ENCODE results near the gene TNS3. TPM values are rescaled to one million over a fixed set of nuclear protein-coding genes. Genes with fewer than 3 reads are reported as not detected.

Gene TNS3
- total and polyA plus RNA-seq, 2 of the 13 experiments (the other 11 are each of a cell fraction or from before 2014, with no cell fraction given) = 52.9 to 55.7 TPM

DNA sequence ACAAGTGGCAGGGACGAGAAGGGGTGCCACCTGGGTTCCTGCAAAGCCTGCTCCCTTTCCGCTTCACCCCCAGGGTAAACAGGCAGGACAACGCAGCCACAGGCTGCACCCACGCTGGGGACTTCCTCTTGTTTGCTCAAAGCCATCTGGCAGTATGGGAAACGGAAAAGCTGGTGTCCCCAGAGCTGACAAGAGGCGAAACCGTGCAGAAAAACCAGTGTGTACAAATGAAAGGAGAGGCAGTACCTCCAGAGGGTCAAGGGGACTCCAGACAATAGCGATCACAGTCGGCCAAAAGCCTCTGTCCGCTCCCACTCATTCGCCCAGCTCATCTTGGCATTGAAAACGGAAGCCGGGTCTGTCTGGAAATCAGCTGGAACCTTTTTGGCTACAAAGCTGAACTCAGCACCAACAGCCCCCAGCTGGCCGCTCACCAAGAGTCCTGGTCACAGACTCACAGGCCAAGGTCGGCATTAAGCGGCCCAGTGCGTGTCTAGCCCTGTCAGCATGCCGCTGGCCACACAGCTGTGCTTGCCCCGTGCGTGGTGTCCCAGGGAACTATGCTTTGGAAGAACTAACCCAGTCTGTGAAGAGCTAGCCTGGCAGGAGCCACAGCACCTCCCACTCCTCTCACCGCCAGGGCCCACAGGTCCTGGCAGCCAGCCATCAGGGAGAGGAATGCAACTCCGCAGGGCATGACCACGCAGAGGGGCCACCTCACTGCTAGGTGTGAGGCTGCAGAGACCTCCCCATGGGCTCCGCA lies 10.4 kb downstream of the TNS3 start:
- peak overlapping the region; percentile 80 for H3K27ac ChIP-seq (ENCODE audit: extremely low read length, insufficient read depth, low read length)
- H3K9ac ChIP-seq (ENCODE audit: insufficient read depth, low read depth, low read length) = peak overlapping the region; percentile 55
- peaks cover 86% of the 10 kb centered on the region for H3K79me2 ChIP-seq (ENCODE audit: insufficient read depth, low read length)
- H4K20me1 ChIP-seq (ENCODE audit: insufficient read depth, low read length) = peaks cover 16% of the 10 kb centered on the region
- in situ Hi-C loops (cut with HindIII; ENCODE audit: extremely low pct_ligation_motif_present, low pct_unique_long_range_greater_than_20kb) = no loop called here
- H3K4me2 ChIP-seq (ENCODE audit: low read depth, low read length) = peak overlapping the region; percentile 83
- ATAC-seq = peak; percentile 70
- peaks cover 6 to 20% of the 10 kb centered on the region in 2 experiments; a peak in 4 of 5 replicates for H3K36me3 ChIP-seq (replicated peaks in 1 of 2; ENCODE audit: control insufficient read depth in 1 of 2, insufficient read depth in 2 of 2, low read length in 2 of 2)
- no peak overlapping the region for H2AFZ ChIP-seq (ENCODE audit: low read length)
- no peaks in the 10 kb centered on the region for H3K27me3 ChIP-seq (ENCODE audit: control insufficient read depth in 1 of 2, insufficient read depth in 2 of 2, low read length in 2 of 2)
- ChIA-PET POLR2A (interaction anchor here (0.6 to 2.1 kb wide), 28 partner anchors 8 to 377 kb away, joined by 3 to 19 read pairs (median 5); no protein-coding TSS in a partner anchor), CTCF (ENCODE audit: low intra/inter-chr PET ratio, low total read pairs) (no interaction called here)
- BruUV-seq (replicated peaks) = no TSS peak
- peak overlapping the region; percentile 5 to 65 (median 43); a peak in 4 of 6 replicates for H3K4me3 ChIP-seq (replicated peaks in 1 of 3; ENCODE audit: insufficient read depth in 1 of 3, low read depth in 2 of 3, low read length in 3 of 3)
- peak; percentile 90 for DNase-seq (ENCODE audit: low spot score)
- H3K4me1 ChIP-seq (ENCODE audit: insufficient read depth, low read length) = peaks cover 81% of the 10 kb centered on the region
- no peaks in the 10 kb centered on the region for H3K9me3 ChIP-seq (ENCODE audit: low read length)
- intact Hi-C loops (cut with micrococcal nuclease; ENCODE audit: unreplicated experiment) = loop anchor here (1.0 to 5.0 kb wide), 4 partner anchors 31 to 161 kb away; no protein-coding TSS in a partner anchor
- peak; percentile 58 for FAIRE-seq
- 0% methylated on average over 13 of the region's 24 CpGs for WGBS (ENCODE audit: low lambda C conversion rate)
- TF ChIP-seq, protein P1, sequence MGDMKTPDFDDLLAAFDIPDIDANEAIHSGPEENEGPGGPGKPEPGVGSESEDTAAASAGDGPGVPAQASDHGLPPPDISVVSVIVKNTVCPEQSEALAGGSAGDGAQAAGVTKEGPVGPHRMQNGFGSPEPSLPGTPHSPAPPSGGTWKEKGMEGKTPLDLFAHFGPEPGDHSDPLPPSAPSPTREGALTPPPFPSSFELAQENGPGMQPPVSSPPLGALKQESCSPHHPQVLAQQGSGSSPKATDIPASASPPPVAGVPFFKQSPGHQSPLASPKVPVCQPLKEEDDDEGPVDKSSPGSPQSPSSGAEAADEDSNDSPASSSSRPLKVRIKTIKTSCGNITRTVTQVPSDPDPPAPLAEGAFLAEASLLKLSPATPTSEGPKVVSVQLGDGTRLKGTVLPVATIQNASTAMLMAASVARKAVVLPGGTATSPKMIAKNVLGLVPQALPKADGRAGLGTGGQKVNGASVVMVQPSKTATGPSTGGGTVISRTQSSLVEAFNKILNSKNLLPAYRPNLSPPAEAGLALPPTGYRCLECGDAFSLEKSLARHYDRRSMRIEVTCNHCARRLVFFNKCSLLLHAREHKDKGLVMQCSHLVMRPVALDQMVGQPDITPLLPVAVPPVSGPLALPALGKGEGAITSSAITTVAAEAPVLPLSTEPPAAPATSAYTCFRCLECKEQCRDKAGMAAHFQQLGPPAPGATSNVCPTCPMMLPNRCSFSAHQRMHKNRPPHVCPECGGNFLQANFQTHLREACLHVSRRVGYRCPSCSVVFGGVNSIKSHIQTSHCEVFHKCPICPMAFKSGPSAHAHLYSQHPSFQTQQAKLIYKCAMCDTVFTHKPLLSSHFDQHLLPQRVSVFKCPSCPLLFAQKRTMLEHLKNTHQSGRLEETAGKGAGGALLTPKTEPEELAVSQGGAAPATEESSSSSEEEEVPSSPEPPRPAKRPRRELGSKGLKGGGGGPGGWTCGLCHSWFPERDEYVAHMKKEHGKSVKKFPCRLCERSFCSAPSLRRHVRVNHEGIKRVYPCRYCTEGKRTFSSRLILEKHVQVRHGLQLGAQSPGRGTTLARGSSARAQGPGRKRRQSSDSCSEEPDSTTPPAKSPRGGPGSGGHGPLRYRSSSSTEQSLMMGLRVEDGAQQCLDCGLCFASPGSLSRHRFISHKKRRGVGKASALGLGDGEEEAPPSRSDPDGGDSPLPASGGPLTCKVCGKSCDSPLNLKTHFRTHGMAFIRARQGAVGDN (CRISPR knock-in tag; IDR thresholded peaks at IDR 0.05) = peak; percentile 98
- TF ChIP-seq NCOA2 (CRISPR knock-in tag; IDR thresholded peaks at IDR 0.05) (peak; percentile 75), CHD4 (IDR thresholded peaks at IDR 0.05; ENCODE audit: borderline replicate concordance, low read length) (no peak), ZNF12 (CRISPR knock-in tag; IDR thresholded peaks at IDR 0.05) (peak; percentile 23; the same call in 1 of the 2 replicates), ZNF414 (CRISPR knock-in tag; IDR thresholded peaks at IDR 0.05) (peak; percentile 66; the same call in 1 of the 2 replicates), ERF (CRISPR knock-in tag; IDR thresholded peaks at IDR 0.05) (peak; percentile 72), ZNF326 (CRISPR knock-in tag; IDR thresholded peaks at IDR 0.05; ENCODE audit: borderline replicate concordance) (no peak), MTF1 (CRISPR knock-in tag; IDR thresholded peaks at IDR 0.05) (no peak), SMARCE1 (IDR thresholded peaks at IDR 0.05; ENCODE audit: borderline replicate concordance) (no peak), TMF1 (CRISPR knock-in tag; IDR thresholded peaks at IDR 0.05; ENCODE audit: low read depth) (no peak), CCAR2 (optimal IDR thresholded peaks at IDR 0.05; ENCODE audit: low read depth, low read length) (no peak), ZNF562 (CRISPR knock-in tag; IDR thresholded peaks at IDR 0.05; ENCODE audit: borderline replicate concordance) (no peak), KDM4B (CRISPR knock-in tag; IDR thresholded peaks at IDR 0.05) (peak; percentile 64; the same call in 1 of the 2 replicates), ZNF710 (CRISPR knock-in tag; IDR thresholded peaks at IDR 0.05; ENCODE audit: borderline replicate concordance) (peak; percentile 31; the same call in 1 of the 2 replicates), ZNF782 (CRISPR knock-in tag; IDR thresholded peaks at IDR 0.05; ENCODE audit: borderline replicate concordance) (no peak)

All from HepG2 (cell line).